Measurements from ENCODE around the gene ALOX5AP.

The ALOX5AP gene

GRCh38 chr13:30715372-30715756, 20.0 kb upstream of the ALOX5AP start:
- DNase-seq, result no peak

- no peak for DNase-seq
Observed at GRCh38 chr13:30715837-30716236, 19.5 kb upstream of the ALOX5AP start.

DNA sequence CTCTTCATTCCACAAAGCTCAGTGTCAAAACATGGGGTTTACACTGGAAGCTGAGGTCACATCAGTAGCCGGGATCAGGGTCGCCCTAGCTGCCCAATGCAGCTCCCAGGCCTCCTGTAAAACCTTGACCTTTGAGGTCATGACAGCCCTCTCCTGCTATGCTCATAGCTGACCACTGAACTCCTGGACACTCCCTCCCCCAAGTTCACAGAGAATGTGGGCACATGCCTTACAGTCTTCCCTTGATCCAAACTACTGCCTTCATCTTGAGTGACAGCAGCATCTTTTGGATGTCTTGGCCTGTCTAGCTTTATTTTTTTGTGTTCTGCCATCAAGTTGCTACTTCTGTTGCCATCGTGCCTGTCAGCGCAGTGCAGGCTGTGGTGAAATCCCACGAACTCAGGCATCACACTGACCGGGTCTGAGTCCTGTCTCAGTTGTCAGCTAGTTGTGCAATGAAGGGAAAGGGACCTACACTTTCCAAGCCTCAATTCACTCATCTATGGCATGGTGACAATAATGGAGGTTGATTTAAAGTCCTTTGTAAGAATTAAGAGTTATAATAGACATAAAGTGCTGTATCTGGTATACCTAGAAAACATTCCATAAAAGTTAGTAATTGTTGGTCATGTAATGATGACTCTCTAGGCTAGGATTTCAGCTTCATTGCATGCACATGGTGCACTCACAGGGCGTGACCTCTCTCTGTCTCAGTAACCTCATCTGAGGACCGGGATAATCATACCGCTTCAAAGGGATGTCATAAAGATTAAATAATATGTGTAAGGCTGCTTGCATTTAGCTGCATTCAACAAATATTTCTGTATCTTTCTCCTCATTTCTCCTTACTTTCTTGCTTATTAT, 16.4 kb upstream of the ALOX5AP start:
- DNase-seq, result no peak

DNA sequence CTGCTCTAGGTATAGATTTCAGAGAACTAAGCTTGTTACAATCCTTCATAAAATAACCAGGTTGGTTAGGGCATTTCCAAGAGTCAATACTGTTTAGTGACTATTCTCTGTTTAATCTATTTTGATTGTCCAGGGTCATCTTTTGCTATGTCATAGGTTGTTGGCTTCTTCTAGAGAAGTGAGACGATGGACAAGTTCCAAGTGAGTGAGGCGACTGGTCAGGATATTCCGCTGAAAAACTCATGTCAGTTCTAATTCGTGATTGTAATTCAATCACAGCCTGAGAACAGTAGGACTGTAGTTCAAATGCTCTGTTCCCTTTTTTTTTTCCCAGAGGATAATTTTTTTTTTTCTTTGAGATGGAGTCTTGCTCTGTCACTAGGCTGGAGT, 15.8 kb upstream of the ALOX5AP start:
- no peak for DNase-seq

DNA sequence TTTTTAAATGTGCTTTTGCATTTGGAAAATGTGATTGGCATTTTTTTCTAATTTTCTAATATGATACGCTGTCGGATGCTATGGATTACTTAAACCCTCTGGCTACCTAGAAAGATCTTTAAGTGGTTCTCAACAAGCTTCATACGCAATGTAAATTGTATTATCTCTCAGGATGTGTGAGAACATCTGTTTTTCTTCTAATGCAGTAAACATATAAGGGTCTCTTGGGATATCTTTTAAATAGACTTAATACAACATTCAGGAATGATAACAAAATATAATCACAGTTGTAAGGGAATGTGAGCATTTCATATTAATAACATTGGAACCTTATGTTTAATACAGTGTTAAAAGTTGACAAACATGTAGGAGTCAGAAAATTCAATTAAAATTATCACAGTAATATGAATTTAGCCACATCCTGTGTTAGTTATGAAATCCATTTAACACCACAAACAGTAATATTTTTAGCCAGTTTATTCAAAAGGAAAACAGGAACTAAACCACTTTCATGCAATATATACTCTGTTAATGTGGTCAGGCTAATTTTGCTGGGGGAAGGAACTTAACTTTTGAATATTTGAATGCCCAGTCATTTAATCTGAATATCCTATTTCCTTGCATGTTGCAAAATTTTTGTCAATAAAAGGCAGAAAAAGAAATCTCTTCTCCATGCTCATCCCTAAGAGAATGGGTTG, 15.0 kb upstream of the ALOX5AP start:
- DNase-seq, result no peak

DNA sequence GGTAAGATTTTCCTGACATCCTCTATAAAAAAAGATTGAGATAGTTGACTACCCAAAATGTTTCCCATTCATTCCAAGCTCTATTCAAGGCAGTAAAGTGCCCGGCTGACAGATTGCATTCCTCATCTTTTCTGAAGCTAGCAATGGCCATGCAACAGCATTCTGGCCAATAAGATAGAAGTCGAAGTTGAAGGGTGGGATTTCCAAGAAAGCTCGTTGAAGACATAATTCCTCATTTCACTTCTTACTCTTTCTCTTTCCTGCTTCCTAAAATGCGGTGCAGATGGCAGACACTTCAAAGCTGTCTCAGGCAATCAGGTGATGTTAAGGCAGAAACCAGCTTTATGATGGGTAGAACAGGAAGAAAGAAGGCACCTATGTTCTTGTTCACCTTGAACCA, 13.4 kb upstream of the ALOX5AP start:
- no peak for DNase-seq

- DNase-seq, result no peak
Observed at GRCh38 chr13:30722361-30722760, 13.0 kb upstream of the ALOX5AP start.

GRCh38 chr13:30724778-30725177, 10.6 kb upstream of the ALOX5AP start:
- DNase-seq, result no peak

DNA sequence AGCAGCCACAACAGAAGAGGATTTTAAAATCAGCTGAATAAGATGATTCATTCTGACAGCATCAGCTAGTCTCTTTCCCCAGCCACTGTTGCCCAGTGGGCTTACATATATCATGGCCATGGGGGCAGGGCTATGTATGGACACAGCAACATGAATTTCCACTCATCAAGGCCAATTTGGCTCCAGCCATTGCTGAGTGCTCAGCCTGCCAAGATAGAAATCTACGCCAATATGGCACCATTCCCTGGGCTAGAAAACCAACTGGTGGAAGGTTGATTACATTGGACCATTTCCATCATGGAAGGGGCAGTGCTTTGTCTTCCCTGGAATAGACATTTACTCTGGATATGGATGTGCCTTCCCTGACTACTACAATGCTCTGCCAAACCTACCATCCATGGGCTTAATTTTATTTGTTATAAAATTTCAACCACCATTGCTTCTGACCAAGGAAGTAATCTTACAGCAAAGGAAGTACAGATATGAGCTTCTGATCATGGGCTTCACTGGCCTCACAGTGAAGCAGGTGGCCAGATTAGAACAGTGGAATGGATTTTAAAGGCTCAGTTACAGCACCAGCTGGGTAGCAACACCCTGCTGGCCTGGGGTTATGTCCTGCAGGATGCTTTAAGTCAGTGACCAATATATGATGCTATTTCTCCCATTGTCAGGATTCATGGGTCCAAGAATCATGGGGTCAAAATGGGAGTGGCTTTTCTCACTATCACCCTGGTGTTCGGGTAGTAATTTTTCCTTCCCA, 9.8 kb upstream of the ALOX5AP start:
- no peak for DNase-seq

DNA sequence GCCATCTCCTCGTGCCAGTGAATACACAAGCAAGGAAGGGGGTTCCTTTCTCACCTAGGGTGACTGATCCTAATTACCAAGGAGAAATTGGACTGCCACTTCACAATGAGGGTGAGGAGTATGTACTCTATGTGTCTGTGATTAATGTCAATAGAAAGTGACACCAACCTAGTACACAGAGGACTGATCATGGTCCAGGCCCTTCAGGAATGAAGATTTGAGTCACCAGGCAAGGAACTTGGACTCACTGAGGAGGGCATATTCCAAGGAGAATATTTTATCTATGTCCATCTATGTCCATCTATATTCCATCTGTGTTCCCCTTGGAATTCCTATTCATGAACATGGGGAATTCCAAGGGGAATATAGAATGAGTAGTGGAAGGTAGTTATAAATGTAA, 9.2 kb upstream of the ALOX5AP start:
- DNase-seq, result no peak

DNA sequence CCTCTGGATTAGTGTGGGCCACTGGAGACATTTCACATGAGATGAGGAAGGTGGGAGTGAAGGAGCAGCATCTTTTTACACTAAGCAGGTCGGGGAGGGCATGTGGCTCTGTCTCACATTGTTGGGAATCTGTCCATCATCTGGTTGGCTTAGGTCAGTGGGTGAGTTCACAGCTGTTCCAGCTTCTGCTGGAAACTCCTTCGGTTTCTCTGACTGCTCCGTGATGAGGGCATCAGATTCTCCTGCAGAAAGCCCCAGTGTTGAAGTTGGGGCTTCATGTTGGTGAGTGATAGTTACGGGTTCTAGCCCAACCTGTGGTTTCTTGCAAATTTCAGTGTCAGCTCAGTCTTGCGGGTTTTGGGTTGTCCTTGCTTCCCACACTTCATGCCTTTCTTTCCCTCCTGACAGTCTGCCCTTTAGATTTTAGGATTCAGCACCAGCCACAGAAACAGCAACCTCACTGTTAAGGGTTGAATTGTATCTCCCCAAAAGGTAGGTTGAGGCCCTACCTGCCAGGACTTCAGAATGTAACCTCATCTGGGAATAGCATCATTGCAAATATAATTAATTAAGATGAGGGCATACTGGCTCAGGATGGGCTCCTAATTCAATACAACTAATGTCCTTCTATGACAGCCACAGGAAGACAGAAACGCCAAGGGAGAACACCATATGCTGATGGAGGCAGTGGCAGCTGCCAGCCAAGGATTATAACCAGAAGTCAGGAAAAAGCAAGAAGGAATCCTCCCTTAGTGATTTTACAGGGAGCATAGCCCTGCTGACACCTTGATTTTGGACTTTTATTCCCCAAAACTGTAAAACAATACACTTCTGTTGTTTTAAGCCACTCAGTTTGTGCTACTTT, 7.6 kb upstream of the ALOX5AP start:
- no peak for DNase-seq

DNA sequence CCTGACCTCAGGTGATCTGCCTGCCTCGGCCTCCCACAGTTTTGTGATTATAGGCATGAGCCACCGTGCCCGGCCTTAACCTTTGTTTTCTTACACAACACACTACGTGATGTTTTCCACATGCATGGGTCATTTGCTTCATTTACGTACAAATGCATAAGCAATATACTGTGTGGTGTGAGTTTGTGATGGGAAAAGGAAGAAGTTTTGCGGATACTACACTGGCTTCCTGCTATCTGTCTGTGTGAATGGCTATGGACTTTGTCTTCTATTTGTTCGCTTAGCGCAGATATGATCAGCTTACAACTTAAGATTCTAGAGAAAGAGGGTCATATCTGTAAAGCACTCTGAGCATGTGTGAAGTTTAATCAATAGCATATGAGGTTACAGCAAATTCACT, 5.5 kb upstream of the ALOX5AP start:
- no peak for DNase-seq

GRCh38 chr13:30730526-30730925, 4.8 kb upstream of the ALOX5AP start:
- DNase-seq, result no peak

- no peak for DNase-seq
Observed at GRCh38 chr13:30731361-30732045, 3.8 kb upstream of the ALOX5AP start.

DNA sequence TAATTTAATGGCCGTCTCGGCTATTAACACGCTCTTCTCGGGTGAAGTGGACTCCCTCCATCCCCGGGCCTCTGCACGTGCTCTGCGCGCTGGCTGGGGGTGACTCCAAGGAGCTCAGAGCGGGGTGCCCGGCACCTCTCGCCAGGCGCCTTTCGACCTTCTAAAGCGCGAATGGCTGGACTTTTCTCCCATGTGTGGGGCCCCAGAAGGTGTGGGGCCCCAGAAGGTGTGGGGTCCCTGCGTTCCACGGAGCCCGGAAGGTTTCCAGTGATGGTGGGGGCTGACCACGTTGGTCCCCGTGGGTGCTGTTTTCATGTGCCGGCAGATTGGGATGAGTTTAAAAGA, 3.3 kb upstream of the ALOX5AP start:
- DNase-seq, result no peak

- no peak for DNase-seq
Observed at GRCh38 chr13:30734439-30734838, 904 bp upstream of the ALOX5AP start.

DNA sequence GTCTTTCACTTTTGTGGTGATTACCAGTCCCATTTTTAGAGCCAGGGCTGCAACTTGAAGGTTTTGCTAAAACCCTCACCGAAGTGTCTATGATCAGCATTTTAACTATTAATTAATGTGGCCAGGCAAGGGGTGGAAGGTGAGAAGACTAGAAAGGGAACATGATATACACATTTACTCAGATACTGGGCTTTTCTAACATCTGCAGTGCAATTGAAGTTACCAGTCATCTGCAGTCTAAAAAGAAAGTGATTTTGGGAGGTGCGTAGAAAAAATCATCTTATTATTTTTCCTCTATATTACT, 481 bp downstream of the ALOX5AP start:
- no peak for DNase-seq

DNA sequence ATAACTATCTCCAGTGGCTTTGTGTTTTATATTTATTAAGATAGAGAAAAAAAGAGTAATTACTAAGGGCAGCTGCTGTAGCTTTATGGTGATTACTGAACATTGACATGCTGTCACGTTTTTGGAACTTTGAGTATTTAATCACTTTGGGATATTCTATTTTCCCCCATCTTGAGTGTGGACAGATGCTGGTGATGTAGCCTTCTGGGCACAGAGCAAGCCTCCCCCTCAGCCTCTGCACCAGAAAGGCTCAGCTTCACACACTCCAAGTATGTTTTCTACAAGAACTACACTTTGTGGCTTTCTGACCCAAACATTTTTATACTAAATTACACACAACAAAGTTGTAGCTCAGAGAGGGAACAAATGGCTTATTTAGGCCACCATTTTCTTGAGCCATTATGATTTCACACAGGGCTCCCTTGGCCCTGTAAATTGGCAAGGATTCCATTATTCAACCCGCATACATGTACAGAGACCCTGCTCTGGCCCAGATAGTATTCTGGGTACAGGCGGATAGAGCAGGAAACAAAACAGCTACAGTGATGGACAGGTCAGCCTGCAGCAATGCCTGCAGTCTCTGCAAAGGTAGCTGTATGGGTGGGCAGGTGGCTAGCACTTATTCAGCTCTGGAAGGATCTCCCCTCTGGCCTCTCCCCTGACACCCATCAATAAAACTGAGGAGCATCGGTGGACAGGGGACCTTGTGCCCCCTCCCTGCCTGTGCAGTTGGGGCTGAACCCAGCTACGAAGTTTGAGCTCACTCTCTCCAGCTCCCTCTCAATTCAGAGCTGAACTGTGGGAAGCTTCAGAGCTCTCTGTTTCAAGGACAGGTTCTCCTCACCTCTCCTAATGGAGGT, 1.3 kb downstream of the ALOX5AP start:
- DNase-seq, result no peak

DNA sequence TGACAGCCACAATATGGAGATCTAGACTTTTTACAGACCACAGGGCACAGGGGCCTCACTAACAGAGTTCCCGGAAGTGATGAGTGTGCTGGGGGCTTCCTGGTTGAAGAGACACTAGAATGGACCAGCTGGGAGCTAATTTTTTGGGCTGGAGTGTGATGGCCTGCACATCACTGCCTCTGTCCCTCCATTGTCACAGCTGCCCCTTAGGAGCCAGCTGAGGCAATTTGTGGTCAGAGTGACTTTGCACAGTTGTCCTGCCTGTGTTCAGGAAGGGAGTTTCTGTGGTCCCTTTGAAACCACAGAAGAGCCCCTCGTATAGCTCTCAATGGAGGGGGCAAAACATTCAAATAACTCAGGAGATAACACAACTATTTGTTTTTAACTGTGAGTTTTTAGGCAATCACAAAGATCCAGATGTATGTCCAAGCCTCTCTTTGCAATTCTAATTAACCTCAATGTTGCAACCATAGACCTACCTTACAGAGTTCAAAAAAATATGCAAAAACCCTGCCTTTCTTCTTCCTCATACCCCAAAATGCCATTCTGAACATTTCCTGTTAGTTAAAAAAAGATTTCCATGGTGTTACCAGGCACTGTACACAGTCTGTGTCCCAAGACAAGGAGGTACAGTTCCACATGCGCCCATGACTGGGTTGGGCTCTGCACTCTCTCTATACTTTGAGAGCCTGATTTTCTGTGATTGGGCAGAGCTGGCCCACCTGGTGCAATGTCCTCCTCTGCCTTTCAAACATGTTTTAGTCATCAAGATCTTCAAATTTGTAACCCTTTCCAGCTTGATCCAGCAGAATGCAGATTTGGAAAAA, 2.4 kb downstream of the ALOX5AP start:
- DNase-seq, result no peak

GRCh38 chr13:30738526-30739236, 3.3 kb downstream of the ALOX5AP start:
- no peak for DNase-seq
